Muscle of leg (tissue), 16 donors: ENCODE data around the gene OR2L8. TPM values are rescaled to one million over a fixed set of nuclear protein-coding genes. Genes with fewer than 3 reads are reported as not detected.
A peak's percentile ranks its signal among the peaks of the same experiment; 100 is the strongest.

Source experiments
- DNase-seq: peaks from one replicate; pipeline ENCODE4 v3.0.0; 2013
- H3K27ac ChIP-seq: one replicate; pipeline ENCODE4 v1.5.1; 2013; ENCODE audit warnings: mild to moderate bottlenecking, low read length, control low read depth
- H3K27me3 ChIP-seq: one replicate; pipeline ENCODE4 v1.6.1; 2013; ENCODE audit warnings: low read length; ENCODE audit not compliant: control insufficient read depth, insufficient read depth
- H3K36me3 ChIP-seq: one replicate; pipeline ENCODE4 v1.6.1; 2013; ENCODE audit warnings: low read length; ENCODE audit not compliant: control insufficient read depth, insufficient read depth
- H3K4me1 ChIP-seq: one replicate; pipeline ENCODE4 v1.6.1; 2013; ENCODE audit warnings: low read length; ENCODE audit not compliant: control insufficient read depth, insufficient read depth
- H3K4me3 ChIP-seq: one replicate; pipeline ENCODE4 v1.5.1; 2013; ENCODE audit warnings: low read length, control low read depth
- H3K9me3 ChIP-seq: replicated peaks from 2 replicates; pipeline ENCODE4 v1.6.1; 2013; ENCODE audit warnings: low read depth, low read length; ENCODE audit not compliant: control insufficient read depth
- WGBS: methylation state at CpG from one replicate; pipeline ENCODE4 v1.1.5; 2013; ENCODE audit warnings: missing lambda C conversion rate; ENCODE audit not compliant: insufficient coverage; 5-methylcytosine and 5-hydroxymethylcytosine counted together
- long read RNA-seq, 11 donors: transcript quantifications; one replicate each; lab custom pipeline, GENCODE V29; 2026
- polyA plus RNA-seq, 8 donors: library from polyadenylated mRNA; unstranded; fragments of 120-200 nt; gene quantifications; one replicate each; pipeline versions ENCODE4 v1.2.1 to v1.2.3, GENCODE V29; 2013; ENCODE audit warnings: inconsistent platforms in 1 of 8, low replicate concordance in 1 of 8; ENCODE audit not compliant: insufficient read length in 8 of 8, insufficient read depth in 1 of 8
- total RNA-seq: library from RNA; stranded (reverse); fragments of 120-200 nt; gene quantifications from one replicate; pipeline ENCODE4 v1.2.4, GENCODE V29; 2013

The OR2L8 gene
- total RNA-seq (not detected), polyA plus RNA-seq (not detected)
- long read RNA-seq, donor 1: 0 reads
- long read RNA-seq, donor 2: 0 reads
- long read RNA-seq, donor 3: 0 reads
- long read RNA-seq, donor 4: 0 reads
- long read RNA-seq, donor 5: 0 reads
- long read RNA-seq, donor 6: 0 reads
- long read RNA-seq, donor 7: 0 reads
- long read RNA-seq, donor 8: 0 reads
- long read RNA-seq, donor 9: 0 reads
- long read RNA-seq, donor 10: 0 reads
- long read RNA-seq, donor 11: 0 reads

- Histone ChIP-seq H3K27me3 (no peaks in the 10 kb centered on the region), H3K9me3 (peaks cover 34% of the 10 kb centered on the region), H3K4me3 (no peak within 1 kb of the TSS), H3K4me1 (no peaks in the 10 kb centered on the region), H3K36me3 (no peaks in the 10 kb centered on the region), H3K27ac (no peak within 1 kb of the TSS)
- DNase-seq: no peak
- WGBS: 100% methylated on average over 1 of the region's 3 CpGs
Measured at GRCh38 chr1:247948558-247948957, at the start of gene OR2L8. Gene OR2L8, plus strand, starts transcription at chr1:247948858. Its CDS starts 0 bp downstream, at chr1:247948858.

GRCh38 chr1:247904122-247904521, 44.5 kb upstream of the OR2L8 start:
- WGBS: 78% methylated on average over 1 of the region's 6 CpGs
- Histone ChIP-seq H3K4me1 (no peaks in the 10 kb centered on the region), H3K4me3 (no peak overlapping the region), H3K27ac (no peak overlapping the region), H3K9me3 (peaks cover 23% of the 10 kb centered on the region), H3K27me3 (no peaks in the 10 kb centered on the region), H3K36me3 (no peaks in the 10 kb centered on the region)
- DNase-seq: no peak

GRCh38 chr1:247905181-247905580, 43.5 kb upstream of the OR2L8 start:
- Histone ChIP-seq H3K4me3 (no peak overlapping the region), H3K9me3 (peaks cover 23% of the 10 kb centered on the region), H3K27me3 (no peaks in the 10 kb centered on the region), H3K36me3 (no peaks in the 10 kb centered on the region), H3K4me1 (no peaks in the 10 kb centered on the region), H3K27ac (no peak overlapping the region)
- WGBS: 95% methylated on average over 9 of the region's 13 CpGs
- DNase-seq: no peak

GRCh38 chr1:247905910-247906503, 42.7 kb upstream of the OR2L8 start:
- 87% methylated on average over 4 of the region's 9 CpGs for WGBS
- no peak overlapping the region for H3K27ac ChIP-seq

GRCh38 chr1:247906504-247907047, 42.1 kb upstream of the OR2L8 start:
- Histone ChIP-seq H3K9me3 (peaks cover 24% of the 10 kb centered on the region), H3K27me3 (no peaks in the 10 kb centered on the region), H3K36me3 (no peaks in the 10 kb centered on the region), H3K4me1 (no peaks in the 10 kb centered on the region), H3K27ac (no peak overlapping the region), H3K4me3 (no peak overlapping the region)
- peak; percentile 9 for DNase-seq
- no CpG with 5 or more reads among the region's 7 CpGs for WGBS

More at GRCh38 chr1:247905910-247906503, 42.7 kb upstream of the OR2L8 start:
- Histone ChIP-seq H3K4me3 (no peak overlapping the region), H3K27me3 (no peaks in the 10 kb centered on the region), H3K9me3 (peaks cover 24% of the 10 kb centered on the region), H3K36me3 (no peaks in the 10 kb centered on the region), H3K4me1 (no peaks in the 10 kb centered on the region)
- no peak for DNase-seq

- Histone ChIP-seq H3K36me3 (no peaks in the 10 kb centered on the region), H3K27me3 (no peaks in the 10 kb centered on the region), H3K9me3 (peaks cover 26% of the 10 kb centered on the region), H3K4me1 (no peaks in the 10 kb centered on the region), H3K4me3 (no peak overlapping the region), H3K27ac (no peak overlapping the region)
- DNase-seq: no peak
- 83% methylated on average over 3 of the region's 5 CpGs for WGBS
Measured at GRCh38 chr1:247908766-247909165, 39.9 kb upstream of the OR2L8 start.

- DNase-seq: no peak
Measured at GRCh38 chr1:247913786-247914185, 34.9 kb upstream of the OR2L8 start.

GRCh38 chr1:247914941-247915662, 33.6 kb upstream of the OR2L8 start:
- WGBS: 55% methylated on average over 3 of the region's 4 CpGs
- no peak overlapping the region for H3K27ac ChIP-seq
- H3K4me3 ChIP-seq: no peak overlapping the region
- no peaks in the 10 kb centered on the region for H3K36me3 ChIP-seq
- no peaks in the 10 kb centered on the region for H3K4me1 ChIP-seq
- no peaks in the 10 kb centered on the region for H3K27me3 ChIP-seq
- DNase-seq: no peak
- H3K9me3 ChIP-seq: peaks cover 14% of the 10 kb centered on the region

More at GRCh38 chr1:247913786-247914185, 34.9 kb upstream of the OR2L8 start:
- WGBS: 80% methylated on average over 1 of the region's 2 CpGs
- Histone ChIP-seq H3K27ac (no peak overlapping the region), H3K9me3 (peaks cover 17% of the 10 kb centered on the region), H3K36me3 (no peaks in the 10 kb centered on the region), H3K27me3 (no peaks in the 10 kb centered on the region), H3K4me1 (no peaks in the 10 kb centered on the region), H3K4me3 (no peak overlapping the region)

GRCh38 chr1:247919952-247920351, 28.7 kb upstream of the OR2L8 start, which contains the start of gene OR2T8:
Gene OR2T8, plus strand, starts transcription at chr1:247920252. Its CDS starts 766 bp downstream, at chr1:247921018.
- WGBS: no CpG with 5 or more reads among the region's 2 CpGs
- DNase-seq: no peak

GRCh38 chr1:247923941-247924340, 24.7 kb upstream of the OR2L8 start:
- WGBS: no CpG with 5 or more reads among the region's 3 CpGs
- peaks cover 7% of the 10 kb centered on the region for H3K9me3 ChIP-seq
- no peak overlapping the region for H3K4me3 ChIP-seq
- H3K27me3 ChIP-seq: no peaks in the 10 kb centered on the region
- H3K36me3 ChIP-seq: no peaks in the 10 kb centered on the region
- H3K27ac ChIP-seq: no peak overlapping the region
- no peak for DNase-seq
- H3K4me1 ChIP-seq: no peaks in the 10 kb centered on the region

More at GRCh38 chr1:247919952-247920351, 28.7 kb upstream of the OR2L8 start, which contains the start of gene OR2T8:
- Histone ChIP-seq H3K9me3 (peaks cover 10% of the 10 kb centered on the region), H3K27me3 (no peaks in the 10 kb centered on the region), H3K36me3 (no peaks in the 10 kb centered on the region), H3K27ac (no peak within 1 kb of the TSS), H3K4me3 (no peak within 1 kb of the TSS), H3K4me1 (no peaks in the 10 kb centered on the region)
